DMS53 treated with DMSO at 0.1 percent for 48 hours (cell line): Measurements from ENCODE around the gene CENPP.

Experiments used
- DNase-seq: peaks from one replicate; lab custom pipeline; 2025; ENCODE audit not compliant: unreplicated experiment; lab: John Stamatoyannopoulos, UW

Gene CENPP

GRCh38 chr9:92652461-92652860 lies 326.7 kb downstream of the CENPP start:
- no peak for DNase-seq

DNA sequence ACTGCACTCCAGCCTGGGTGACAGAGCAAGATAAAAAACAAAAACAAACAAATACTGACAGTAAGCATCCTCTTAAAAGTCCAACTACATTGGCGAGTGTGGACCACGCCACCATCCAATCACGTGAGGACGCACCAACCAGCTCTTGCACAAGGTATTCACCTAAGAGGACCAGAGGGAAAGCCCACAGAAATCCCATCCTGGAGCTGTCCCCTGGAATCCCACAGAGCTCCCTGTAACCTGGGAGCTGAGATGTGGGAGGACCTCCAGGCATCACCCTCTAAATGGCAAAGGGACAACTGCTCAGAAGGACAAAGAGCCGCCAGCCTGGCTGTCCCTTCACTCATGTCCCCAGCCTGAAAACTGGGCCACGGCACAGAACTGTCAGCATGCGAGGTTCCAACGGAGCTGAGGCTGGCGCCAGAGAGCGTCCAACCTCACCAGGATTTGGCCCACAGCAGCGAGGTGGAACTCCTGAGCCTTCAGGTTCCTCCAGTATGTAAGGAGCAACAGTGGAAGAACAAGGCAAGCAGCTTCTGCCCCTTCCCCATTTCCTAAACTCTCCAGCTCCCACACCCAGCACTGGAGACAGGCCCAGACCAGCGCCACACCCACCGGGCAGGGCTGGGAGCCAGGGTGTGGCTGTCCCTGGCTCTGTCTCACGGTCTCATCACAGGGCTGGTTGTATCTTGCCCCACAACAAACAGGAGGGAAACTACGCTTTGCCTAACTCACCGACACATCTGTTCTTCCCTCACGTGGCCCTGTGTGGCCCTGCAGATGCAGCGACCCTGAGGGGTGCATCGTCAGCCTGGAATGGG lies 328.9 kb downstream of the CENPP start:
- DNase-seq: no peak

GRCh38 chr9:92655366-92655765 lies 329.6 kb downstream of the CENPP start:
- no peak for DNase-seq

- DNase-seq: no peak
Observed at GRCh38 chr9:92655896-92656536, 330.3 kb downstream of the CENPP start.

DNA sequence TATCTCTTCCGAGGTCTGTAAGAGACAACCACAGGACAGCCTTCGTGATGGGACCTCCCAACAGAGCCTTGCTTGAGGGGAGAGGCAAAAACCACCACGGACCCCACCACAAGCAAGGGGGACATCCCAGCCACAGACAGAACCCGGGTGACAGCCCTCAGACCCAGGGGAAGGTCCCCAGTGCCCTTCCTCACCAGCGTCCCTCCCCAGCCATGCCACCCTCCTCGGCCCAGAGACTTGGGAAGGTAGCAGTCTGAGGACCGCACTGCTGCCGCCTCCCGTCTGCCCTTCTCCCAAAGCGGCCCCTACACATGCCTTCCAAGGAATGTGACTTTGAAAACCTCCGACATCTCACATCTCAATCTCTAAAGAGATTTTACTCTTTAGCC lies 330.8 kb downstream of the CENPP start:
- DNase-seq: no peak

DNA sequence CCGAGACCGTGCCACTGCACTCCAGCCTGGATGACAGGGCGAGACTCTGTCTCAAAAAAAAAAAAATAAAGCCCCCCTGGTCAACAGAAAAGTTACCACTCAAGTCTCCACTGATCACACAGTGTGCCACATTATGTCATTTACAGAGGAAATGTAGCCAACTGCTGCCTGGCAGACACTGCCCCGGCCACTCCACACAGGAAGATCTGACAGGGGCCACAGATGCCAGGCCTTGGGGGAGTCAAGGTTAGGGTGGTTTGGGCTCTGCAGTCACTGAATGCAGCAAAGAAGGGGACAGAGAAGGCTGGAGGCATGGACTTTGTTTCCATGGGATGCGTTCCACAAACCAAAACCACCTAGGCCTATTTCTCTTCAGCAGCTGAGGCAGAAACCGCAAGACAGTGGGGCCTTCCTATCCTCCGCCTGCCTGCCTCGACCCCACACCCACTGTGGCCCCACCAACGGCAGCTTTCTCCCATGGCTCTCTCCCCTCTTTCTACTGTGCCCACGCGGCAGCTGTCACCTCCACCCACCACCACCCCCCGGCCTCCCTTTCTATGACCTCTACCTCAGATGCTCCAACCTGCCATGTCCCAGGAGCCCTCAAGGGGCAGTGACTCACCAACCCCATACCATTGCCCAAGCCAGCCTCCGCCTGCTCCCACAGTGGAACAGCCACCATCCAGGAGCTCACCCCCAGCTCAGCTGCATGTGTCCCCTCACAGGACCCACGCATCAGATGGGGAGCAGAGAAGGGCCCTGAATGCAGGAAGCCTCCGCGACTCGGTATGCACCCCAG lies 331.7 kb downstream of the CENPP start:
- DNase-seq: no peak

- DNase-seq: no peak
Observed at GRCh38 chr9:92658176-92658575, 332.4 kb downstream of the CENPP start.

GRCh38 chr9:92658611-92659010 lies 332.9 kb downstream of the CENPP start:
- no peak for DNase-seq

GRCh38 chr9:92659601-92660000 lies 333.8 kb downstream of the CENPP start:
- DNase-seq: no peak

- no peak for DNase-seq
Observed at GRCh38 chr9:92660266-92660665, 334.5 kb downstream of the CENPP start.

DNA sequence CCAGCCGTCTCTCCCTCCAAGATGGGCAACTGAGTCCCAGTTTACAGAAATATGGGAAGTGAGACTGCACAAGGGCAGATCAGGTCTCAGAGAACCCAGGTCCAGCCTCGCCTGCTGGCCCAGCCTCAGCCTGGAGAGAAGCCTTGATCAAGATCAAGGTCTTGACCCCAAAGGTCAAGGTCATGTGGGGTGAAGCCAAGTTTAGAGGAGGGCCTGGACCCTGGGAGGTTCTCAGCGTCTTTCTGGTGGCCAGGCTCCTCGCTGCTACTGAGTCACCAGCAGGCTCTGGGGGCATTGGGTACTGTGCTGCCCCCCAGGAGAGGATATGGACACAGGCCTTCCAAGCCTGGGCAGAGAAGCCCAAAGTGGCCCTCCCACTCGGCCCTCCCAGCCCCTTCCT lies 335.4 kb downstream of the CENPP start:
- DNase-seq: no peak

DNA sequence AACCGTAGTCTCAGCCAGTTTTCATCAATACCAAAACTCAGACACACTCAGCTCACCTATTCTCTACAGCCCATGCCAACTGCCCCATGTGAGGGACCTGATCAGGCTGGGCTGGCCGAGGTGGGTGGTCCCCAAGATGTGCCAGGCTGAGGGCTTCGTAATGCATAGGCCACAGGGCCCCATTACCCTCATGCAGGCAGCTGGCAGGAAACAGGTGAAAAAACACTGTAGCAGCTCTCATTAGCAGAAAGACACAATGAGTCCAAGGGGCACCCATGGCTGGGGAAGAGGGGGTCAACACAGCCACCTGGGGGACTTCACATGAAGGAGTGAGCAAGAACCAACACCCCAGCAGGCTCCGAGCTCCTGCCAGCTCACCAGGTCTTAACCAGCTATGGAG lies 336.0 kb downstream of the CENPP start:
- DNase-seq: no peak

- no peak for DNase-seq
Observed at GRCh38 chr9:92663126-92663525, 337.4 kb downstream of the CENPP start.

DNA sequence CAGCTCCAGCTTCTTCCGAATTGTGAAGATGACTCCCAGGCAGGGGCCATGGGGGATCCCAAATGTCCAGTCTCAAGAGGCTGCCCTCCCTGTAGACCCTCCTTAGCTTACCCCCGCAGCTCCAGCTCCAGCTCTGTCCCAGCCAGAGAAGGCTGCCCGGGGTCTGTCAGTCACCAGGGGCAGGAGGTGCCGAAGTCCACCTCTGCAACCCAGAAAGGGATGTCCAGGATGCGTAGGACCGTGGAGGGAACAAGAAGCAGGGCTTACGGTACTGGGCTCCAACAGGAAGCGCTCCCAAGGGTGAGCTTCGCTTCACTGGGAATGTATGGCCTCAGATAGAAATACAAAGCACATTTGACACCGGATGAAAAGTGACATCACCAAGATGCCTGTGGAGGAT lies 338.2 kb downstream of the CENPP start:
- no peak for DNase-seq

DNA sequence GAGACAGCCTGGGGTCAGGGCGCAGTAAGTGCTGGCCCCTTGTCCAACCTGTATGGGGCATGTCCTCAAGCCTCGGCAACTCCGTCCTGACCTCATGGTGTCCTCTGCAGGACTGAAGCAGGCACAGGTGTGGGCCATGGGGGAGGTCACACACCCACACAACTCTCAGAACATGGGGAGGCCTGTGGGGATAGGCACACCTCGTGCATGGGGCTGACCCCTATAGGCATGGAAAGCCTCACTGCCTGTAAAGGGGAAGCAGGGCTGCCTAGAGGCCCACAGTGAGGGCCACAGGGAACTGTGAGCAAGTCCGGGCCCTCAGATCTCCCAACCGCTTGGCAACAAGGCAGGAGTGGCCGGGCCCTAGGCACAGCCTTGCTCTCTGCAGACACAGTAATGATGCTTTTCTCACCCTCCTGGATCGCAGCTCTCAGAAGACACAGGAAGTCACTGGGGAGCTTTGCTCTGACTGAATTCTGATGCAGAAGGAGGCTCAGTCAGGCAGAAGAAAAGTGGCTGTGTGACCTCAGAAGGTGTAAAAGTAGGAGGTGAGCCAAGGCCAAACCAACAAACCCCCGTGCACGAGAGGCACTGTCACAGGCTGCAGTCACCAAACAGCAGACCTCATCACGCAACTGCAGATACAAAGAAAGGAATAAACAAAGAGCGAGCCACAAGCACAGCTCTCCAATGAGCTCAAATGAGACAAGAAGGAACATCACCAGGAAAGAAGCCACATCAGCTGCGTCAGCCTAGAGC lies 338.8 kb downstream of the CENPP start:
- DNase-seq: no peak

GRCh38 chr9:92665836-92666235 lies 340.1 kb downstream of the CENPP start:
- no peak for DNase-seq

- DNase-seq: no peak
Observed at GRCh38 chr9:92666236-92666635, 340.5 kb downstream of the CENPP start.

DNA sequence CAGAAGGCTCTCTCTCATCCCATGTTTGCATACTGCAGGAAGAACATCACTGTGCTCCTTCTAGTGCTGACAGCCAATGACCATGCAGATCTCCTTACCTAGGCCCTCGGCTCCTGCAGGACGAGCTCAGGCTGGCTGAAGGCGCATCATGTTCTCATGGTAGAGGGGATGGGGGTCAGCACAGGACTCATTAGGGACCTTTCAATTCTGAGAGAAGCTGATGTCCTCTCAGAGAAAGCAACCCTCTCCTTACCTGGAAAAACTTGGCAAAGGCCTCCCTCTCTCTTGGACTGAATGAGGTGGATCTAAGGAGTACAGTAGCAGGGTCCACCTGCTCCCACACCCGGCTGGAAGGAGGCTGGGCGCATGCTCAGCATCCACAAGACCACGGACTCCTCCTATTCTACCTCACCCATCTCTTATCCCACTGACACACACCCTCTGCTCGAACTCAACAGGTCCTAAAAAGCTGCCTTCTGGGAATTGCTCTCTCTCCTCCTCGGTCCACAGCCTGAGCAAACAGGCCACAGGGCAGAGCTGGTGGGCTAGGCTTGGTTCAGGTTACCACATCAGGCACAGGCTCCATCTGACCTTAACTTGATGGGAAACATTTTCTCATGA lies 341.3 kb downstream of the CENPP start:
- DNase-seq: no peak

DNA sequence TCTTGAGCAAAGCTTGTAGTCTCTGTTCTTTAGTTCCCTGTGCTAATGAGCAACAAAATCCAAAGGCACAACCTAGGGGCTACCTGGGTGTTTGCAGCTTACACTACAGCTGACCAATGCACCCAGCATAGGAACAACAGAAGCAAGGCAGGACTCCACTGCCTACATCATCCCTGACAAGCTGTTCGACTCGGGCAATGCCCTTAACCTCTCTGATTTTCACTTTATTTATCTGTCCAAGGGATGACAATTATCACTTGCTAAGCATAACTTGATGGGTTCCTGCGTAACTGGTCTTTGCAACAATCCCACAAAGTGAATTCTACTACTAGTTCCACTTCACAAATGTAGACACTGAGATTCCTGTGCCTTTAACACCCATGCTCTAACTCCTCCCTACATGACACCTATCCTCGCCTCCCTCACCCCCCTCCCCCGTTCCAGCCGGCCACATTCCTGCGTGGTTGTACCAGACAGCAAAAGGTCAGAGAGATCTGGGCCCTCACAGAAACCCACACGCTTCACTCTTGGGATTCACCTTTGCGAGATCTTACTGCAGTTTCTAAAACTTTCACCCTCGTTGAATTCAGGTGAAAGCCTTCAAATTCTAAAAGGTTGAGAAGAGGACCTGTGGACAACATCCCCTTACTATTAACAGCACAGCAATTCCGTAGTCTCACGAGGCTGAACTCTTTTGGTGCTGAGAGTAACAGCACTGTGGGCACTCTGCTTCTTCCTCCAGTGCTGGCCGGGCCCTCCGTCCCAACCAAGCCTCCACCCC lies 343.2 kb downstream of the CENPP start:
- peak; percentile 3 for DNase-seq

- DNase-seq: no peak
Observed at GRCh38 chr9:92669527-92669889, 343.8 kb downstream of the CENPP start.
